ENCODE results near the gene CA4.

GRCh38 chr17:60134396-60135150 lies 15.2 kb upstream of the CA4 start:
- TF ChIP-seq POLR2AphosphoS5 (IDR thresholded peaks at IDR 0.05; ENCODE audit: low read depth, low read length) (no peak), POLR2A (IDR thresholded peaks at IDR 0.05; ENCODE audit: low read depth, low read length) (no peak), TAF1 (IDR thresholded peaks at IDR 0.05; ENCODE audit: borderline replicate concordance, low read depth, low read length) (no peak)
